ENCODE data around the gene TCP10L.
"Not testable (repeated sequence)": the region's sequence is repeated elsewhere in the genome, so short reads cannot be mapped to it uniquely, and the experiment has no call there.

The TCP10L gene

GRCh38 chr21:32587120-32587519, 1.8 kb upstream of the TCP10L start:
- no peak for DNase-seq (ENCODE audit: low spot score)

- DNase-seq (ENCODE audit: low spot score) = no peak
These were observed 647 bp upstream of the TCP10L start for GRCh38 chr21:32585970-32586369.

- DNase-seq (ENCODE audit: low spot score) = no peak
These were observed 851 bp downstream of the TCP10L start for GRCh38 chr21:32584472-32584871.

DNA sequence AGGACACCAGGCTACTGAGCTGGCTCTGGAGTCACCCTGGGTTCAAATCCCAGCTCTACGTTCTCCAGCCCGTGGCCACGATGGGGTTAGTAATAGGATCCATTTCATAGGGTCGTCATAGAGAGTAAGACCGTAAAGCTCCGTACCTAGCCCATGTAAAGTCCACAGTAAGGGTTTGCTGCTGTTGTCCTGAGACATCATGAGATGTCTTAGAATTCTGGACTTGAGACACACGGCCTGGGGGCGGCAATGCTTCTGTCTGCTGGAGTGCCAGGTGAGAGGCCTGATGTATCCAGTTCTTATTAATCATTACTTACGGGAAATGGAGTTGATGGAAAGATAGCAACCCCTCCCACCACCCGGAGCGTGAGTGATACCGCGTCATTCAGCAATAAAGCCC, 3.6 kb downstream of the TCP10L start:
- DNase-seq (ENCODE audit: low spot score) = no peak

GRCh38 chr21:32580949-32581348, 4.4 kb downstream of the TCP10L start:
- DNase-seq (ENCODE audit: low spot score) = no peak

DNA sequence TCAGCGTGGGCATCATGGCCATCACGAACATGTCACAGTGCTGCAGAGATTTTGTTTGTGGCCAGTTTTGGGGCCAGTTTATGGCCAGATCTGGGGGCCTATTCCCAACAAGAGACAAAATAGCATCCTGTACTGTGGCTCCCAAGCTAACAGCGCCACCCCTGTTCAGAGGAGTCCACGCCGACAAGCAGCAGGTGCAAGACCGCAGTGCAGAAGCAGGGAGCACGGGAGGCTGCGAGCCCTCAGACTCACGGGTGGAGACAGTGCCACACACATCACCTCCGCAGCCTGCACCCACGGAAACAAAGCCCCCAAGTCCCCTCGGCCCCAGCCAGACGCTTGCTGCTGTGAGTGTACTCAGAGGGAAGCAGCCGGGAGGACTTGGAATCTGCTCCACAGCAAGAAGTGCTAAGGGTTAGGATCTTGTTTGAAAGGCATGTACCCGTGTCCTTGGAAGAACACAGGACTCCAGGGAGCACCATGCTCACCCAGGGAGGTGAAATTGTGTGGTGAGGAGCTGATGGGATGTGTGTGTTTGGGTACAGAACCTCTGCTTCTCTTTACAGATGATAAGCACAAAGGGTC, 7.1 kb downstream of the TCP10L start:
- DNase-seq (ENCODE audit: low spot score) = no peak

- no peak for DNase-seq (ENCODE audit: low spot score)
These were observed 9.3 kb downstream of the TCP10L start for GRCh38 chr21:32576011-32576410.

DNA sequence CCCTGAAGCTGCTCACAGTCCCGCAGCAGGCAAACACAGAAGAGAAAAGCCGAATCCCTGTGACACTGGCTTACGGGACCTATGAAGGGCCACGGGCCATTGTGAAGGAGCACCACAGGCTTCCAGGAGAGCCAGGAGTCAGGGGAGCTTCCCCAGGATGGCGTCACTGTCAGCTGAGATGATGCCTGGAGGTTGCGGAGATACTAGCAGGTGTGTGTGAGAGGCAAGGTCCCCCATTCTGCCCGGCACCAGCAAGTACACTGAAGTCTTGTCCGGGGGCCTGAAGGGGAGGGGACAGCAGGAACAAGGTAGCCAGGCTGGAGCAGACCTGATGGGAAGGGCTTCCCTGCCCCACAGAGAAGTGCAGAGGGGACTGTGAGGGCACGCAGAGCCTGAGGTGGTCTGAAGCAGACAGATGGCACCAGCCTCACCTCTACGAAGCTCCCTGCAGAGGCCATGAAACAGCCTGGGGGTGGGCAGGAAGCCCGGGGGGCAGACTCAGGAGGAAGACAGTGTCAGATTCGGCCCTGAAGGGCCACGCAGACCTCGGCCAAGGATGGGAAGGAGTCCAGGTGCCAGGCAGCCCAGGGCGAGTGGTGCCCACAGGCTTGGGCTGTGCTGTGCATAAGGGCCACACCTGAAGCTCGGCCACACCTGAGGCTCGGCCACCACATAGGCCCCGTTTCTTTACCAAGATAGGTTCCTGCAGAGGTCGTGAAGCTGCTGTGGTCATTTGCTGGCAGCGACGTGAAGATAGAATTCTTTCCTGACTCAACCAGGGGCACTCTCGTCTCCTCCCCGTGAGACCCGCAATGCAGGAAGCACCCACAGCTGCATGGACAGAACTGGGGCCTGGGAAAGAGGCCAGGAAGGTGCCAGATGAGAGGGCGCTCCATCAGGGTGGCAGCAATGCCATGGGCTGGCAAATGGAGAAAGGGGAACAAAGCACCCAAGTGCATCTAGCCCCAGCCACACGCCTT, 10.1 kb downstream of the TCP10L start:
- DNase-seq (ENCODE audit: low spot score) = no peak

DNA sequence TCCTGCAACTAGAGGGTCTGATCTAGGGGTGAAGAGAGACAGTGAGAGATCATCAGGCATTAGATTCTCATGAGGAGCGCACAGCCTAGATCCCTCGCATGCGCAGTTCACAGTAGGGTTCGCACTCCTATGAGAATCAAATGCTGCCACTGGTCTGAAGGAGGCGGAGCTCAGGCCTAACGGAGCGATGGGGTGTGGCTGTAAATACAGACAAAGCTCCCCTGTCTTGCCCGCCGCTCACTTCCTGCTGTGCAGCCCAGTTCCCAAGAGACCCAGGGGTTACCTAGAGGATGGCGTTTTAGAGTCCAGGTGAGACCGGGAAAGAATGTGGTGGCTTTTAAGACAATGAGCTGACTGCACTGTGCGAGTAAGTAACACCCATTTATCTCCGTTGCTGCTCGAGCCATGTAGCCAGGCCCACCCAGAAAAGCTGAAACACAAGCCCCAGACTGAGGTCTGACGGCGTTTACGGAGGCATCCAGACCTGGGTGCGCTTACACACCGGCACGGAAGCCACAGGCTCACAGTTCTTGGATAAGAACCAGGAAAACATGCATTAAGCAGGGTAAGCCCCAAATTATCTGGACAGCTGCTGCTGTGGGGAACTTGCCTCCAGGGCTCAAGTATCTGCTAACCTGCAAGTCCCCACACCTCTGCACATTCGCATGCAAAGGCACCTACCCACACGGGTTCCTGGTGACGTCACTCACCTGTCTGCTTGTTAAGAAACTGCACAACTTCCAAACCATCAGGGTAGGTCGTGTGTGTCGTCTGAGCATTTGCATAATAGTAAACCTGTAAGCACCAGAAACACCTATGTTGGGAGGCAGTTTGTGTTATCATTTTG, 12.5 kb downstream of the TCP10L start:
- no peak for DNase-seq (ENCODE audit: low spot score)

GRCh38 chr21:32570456-32570855, 14.9 kb downstream of the TCP10L start:
- no peak for DNase-seq (ENCODE audit: low spot score)

DNA sequence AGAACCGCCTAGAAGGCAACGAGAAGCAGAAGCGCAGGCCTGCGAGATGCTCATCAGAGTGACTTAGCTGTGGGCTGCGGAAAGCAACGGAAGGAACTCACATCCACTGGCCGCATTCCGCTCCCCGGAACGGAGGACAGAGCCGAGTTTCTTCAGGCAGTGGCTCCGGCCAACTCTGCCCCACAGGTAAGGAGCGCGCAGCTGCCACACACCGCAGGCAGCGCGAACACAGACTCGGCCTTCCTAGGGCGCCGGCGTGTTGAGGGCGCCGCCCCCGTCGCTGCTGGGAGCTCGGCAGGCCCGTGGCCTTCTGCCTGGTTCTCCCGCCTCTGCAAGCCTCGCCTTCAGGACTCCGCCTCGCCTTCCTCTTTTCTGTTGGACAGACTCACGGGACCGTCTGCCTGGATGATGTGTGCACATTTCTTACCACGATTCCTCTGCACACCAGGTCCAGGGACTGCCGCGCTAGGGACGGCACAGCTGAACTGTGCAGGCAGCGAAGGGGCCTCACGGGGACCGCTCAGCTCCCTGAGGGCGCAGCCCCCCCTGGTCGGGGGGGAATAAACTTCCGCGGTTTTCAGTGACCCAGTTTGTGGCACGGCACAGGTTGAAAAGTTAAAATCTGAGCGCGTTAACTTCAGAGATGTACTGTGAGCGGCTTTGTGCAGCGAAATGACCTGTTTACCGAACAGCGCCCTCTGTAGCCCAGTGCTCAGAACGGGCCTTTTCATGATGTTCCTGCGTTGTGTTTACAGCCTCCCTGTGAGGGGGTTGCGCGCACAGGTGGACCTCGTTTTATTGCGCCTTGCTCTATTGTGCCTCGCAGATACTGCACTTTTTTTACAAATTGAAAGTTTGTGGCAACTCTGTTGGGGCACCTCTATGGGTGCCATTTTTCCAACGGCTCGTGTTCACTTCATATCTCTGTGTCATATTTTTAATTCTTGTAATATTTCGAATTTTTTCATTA, 15.8 kb downstream of the TCP10L start:
- peak; percentile 83 for DNase-seq (ENCODE audit: low spot score)

DNA sequence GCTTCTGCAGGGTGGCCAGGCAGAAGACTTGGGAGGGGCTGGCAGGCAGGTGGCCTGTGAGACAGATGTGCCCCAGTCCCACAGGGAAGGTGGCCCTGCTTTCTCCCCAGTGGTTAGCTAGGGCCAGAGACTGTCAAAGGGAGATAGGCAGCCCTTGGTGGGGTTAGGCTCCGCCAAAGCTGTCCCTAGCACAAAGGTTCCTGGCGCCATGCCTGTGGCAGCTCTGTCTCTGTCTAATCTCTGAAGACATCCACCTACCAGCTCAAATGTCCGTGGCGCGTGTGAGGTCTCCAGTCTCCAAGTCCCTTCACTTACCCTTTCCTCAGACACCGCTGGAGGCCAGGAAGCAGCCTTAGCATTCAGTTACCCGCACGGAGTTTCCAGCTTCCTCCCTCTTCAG, 17.7 kb downstream of the TCP10L start:
- DNase-seq (ENCODE audit: low spot score) = peak; percentile 76

GRCh38 chr21:32566741-32567389, 18.5 kb downstream of the TCP10L start:
- DNase-seq (ENCODE audit: low spot score) = no peak

DNA sequence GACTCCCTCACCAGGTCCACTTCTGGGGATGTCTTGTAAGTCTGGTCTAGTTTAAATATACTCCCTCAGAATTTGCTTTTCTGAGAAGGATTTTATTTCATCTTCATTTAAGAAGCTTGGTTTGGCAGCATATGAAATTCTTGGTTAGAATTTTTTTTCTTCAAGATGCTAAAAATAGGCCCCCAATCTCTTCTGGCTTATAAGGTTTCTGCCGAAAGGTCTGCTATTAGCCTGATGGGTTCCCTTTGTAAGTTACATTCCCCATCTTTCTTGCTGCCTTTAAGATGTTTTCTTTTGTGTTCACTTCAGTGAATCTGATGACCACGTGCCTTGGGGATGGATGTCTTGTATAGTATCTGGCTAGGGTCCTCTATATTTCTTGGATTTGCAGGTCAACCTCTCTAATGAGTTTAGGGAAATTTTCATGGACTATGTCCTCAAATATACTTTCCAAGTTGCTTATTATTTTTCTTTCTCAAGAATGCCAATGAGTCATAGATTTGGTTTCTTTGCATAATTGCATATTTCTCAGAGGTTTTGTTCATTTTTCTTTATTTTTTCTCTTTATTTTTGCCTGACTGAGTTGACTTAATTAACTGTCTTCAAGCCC, 19.4 kb downstream of the TCP10L start:
- no peak for DNase-seq (ENCODE audit: low spot score)

GRCh38 chr21:32562915-32563314, 22.4 kb downstream of the TCP10L start:
- DNase-seq (ENCODE audit: low spot score) = no peak

DNA sequence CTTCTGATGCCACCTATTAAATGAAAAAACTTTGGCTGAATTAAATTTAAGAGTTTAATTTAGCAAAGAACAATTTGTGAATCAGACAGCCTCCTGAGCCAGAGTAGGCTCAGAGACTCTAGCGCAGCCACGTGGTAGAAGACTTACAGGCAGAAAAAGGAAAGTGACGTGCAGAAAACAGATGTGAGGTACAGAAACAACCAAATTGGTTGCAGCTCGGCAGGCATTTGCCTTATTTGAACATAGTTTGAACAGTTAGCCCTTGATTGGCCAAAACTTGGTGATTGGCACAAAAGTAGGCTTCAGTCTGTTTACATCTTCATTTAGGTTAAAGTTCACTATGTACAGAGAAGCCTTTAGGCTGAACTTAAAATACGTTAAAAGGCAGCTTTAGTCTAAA, 22.9 kb downstream of the TCP10L start:
- DNase-seq (ENCODE audit: low spot score) = peak; percentile 67

- DNase-seq (ENCODE audit: low spot score) = not testable (repeated sequence)
These were observed 23.8 kb downstream of the TCP10L start for GRCh38 chr21:32561476-32561875.

DNA sequence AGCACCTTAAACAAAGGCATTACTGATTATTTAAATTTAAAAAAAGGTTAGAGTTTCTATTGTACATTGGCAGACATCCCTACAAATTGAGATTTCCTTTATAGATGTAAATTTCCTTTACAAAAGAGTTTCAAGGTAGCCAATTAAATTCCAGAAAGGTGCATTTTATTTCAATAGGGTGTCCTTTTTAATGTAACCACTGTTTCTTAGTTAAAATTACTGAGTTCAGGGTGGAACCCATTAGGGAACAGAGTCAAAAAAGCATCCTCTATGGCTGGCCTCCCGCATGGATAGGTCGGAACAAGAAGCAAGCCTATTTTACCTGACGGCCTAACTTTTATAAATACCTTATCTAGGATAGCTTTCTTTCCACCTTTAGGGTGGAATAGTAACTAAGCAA, 24.4 kb downstream of the TCP10L start:
- DNase-seq (ENCODE audit: low spot score) = no peak

- DNase-seq (ENCODE audit: low spot score) = peak; percentile 61
These were observed 26.2 kb downstream of the TCP10L start for GRCh38 chr21:32559006-32559610.

DNA sequence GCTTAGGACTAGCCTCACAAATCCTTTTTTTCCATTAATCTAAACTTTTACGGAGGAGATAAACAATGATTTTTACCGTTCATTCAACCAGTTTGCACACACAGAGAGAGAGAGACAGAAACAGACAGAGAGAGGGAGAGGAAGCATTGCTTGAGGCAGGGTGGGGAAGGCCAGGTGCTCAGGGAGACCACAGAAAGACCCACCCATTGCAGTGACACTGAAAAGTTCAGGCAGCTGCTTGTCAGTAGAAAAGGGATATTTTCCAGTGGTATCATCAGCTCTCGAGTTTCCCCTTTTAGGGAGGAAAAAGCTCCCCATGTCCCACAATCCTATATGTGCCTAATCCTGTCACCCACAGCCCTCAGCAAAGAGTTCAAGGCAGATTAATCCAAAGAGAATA, 27.2 kb downstream of the TCP10L start:
- DNase-seq (ENCODE audit: low spot score) = no peak

All from hematopoietic multipotent progenitor cell treated with erythropoietin and hydrocortisone succinate and interleukin-3 and kit ligand, for 15 days (in vitro differentiated cells).